Ishikawa (cell line): Measurements from ENCODE around the gene SLC35E1.

Experiments used
- CEBPB ChIP-seq: IDR thresholded peaks from 2 replicates; pipeline ENCODE4 v1.6.1; 2012
- CREB1 ChIP-seq: IDR thresholded peaks from 2 replicates; pipeline ENCODE4 v1.6.1; 2012; ENCODE audit warnings: low read depth
- EGR1 ChIP-seq: IDR thresholded peaks from 2 replicates; pipeline ENCODE4 v1.6.1; 2012
- EP300 ChIP-seq: IDR thresholded peaks from 2 replicates; pipeline ENCODE4 v1.6.1; 2012; ENCODE audit warnings: borderline replicate concordance
- FOXM1 ChIP-seq: IDR thresholded peaks from 2 replicates; pipeline ENCODE4 v1.6.1; 2012; ENCODE audit warnings: low read depth, borderline replicate concordance
- NFIC ChIP-seq: IDR thresholded peaks from 2 replicates; pipeline ENCODE4 v1.6.1; 2012
- RAD21 ChIP-seq: IDR thresholded peaks from 2 replicates; pipeline ENCODE4 v1.6.1; 2012; ENCODE audit warnings: low read depth
- REST ChIP-seq: IDR thresholded peaks from 2 replicates; pipeline ENCODE4 v1.6.1; 2012; ENCODE audit warnings: low read depth, mild to moderate bottlenecking
- TAF1 ChIP-seq: IDR thresholded peaks from 2 replicates; pipeline ENCODE4 v1.6.1; 2012; ENCODE audit warnings: low read depth, mild to moderate bottlenecking
- TCF12 ChIP-seq: IDR thresholded peaks from 2 replicates; pipeline ENCODE4 v1.6.1; 2012; ENCODE audit warnings: low read depth
- TEAD4 ChIP-seq: IDR thresholded peaks from 2 replicates; pipeline ENCODE4 v1.6.1; 2012
- YY1 ChIP-seq: IDR thresholded peaks from 2 replicates; pipeline ENCODE4 v1.6.1; 2012; ENCODE audit warnings: low read depth
- ZBTB7A ChIP-seq: IDR thresholded peaks from 2 replicates; pipeline ENCODE4 v1.6.1; 2012; ENCODE audit warnings: low read depth
- TF ChIP-seq, protein P1 (sequence below): IDR thresholded peaks from 2 replicates; pipeline ENCODE4 v1.6.1; 2012
- TF ChIP-seq, protein P2 (sequence below): IDR thresholded peaks from 2 replicates; pipeline ENCODE4 v1.6.1; 2012

The SLC35E1 gene

DNA sequence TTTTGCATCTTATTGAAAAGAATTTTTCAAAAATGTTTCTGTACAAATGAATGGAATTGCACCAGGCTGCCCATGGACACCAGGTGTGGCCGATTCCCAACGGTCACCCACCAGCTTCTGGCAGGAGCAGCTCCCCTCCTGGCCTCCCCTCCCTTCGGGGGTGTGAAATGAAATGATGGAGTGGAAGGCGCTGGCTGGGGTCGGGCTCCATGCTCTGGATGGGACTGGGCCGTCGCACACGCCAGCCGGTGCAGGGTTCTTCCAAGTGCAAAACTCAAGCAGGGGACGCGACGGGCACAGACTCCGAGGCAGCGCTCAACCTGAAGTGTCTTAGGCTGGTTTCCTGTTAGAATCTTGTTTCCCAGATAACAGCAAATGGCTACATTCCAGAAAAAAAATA is 54.2 kb downstream of the SLC35E1 start:
- TF ChIP-seq CREB1 (no peak), EP300 (no peak), NFIC (no peak), RAD21 (no peak), TCF12 (no peak), EGR1 (no peak), ZBTB7A (no peak), CEBPB (no peak), FOXM1 (no peak), TEAD4 (no peak), TAF1 (no peak), REST (no peak), YY1 (no peak)
- TF ChIP-seq, protein P1, sequence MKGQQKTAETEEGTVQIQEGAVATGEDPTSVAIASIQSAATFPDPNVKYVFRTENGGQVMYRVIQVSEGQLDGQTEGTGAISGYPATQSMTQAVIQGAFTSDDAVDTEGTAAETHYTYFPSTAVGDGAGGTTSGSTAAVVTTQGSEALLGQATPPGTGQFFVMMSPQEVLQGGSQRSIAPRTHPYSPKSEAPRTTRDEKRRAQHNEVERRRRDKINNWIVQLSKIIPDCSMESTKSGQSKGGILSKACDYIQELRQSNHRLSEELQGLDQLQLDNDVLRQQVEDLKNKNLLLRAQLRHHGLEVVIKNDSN: no peak
- TF ChIP-seq, protein P2, sequence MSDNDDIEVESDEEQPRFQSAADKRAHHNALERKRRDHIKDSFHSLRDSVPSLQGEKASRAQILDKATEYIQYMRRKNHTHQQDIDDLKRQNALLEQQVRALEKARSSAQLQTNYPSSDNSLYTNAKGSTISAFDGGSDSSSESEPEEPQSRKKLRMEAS: no peak

DNA sequence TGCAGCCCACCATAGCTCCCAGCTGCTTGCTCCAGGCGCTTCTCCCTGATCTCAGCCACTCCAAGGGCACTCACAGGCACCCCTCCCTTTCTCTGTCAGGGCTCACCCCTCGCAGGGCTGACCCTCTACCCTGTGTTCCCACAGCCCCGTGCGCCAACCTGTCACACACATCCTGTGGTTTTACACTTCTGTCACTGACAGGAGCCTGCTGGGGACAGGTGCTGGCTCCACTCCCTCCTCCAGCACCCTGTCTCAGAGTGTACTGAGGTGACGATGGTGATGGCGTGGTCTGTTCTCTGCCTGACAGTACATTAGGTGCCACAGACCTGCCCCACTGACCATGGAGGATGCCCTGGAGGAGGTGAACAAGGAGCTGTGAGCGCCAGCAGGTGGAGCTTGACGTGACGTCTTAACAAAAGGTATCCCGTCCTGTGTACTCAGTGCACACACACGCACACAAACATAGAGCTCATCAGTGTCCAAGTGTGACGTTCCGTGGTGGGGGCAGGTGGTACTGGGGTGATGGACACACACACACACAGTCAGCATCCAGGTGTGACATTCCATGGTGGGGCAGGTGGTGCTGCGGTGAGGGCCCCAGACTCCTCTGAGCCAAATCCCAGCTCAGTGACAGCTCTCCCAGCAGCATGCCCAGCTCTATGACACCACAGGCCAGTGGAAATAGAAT is 55.1 kb downstream of the SLC35E1 start:
- TF ChIP-seq CEBPB (no peak), TEAD4 (no peak), CREB1 (no peak), RAD21 (no peak), FOXM1 (no peak), EP300 (no peak), YY1 (no peak)
- TF ChIP-seq, protein P1: no peak

- TF ChIP-seq ZBTB7A: no peak
- TF ChIP-seq TAF1: no peak
- TF ChIP-seq CEBPB: no peak
Observed at GRCh38 chr19:16516381-16516780, 55.8 kb downstream of the SLC35E1 start.

- TF ChIP-seq RAD21 (peak; percentile 15; the same call in 1 of the 2 replicates), CREB1 (no peak)
Observed at GRCh38 chr19:16514383-16515019, 57.7 kb downstream of the SLC35E1 start.

DNA sequence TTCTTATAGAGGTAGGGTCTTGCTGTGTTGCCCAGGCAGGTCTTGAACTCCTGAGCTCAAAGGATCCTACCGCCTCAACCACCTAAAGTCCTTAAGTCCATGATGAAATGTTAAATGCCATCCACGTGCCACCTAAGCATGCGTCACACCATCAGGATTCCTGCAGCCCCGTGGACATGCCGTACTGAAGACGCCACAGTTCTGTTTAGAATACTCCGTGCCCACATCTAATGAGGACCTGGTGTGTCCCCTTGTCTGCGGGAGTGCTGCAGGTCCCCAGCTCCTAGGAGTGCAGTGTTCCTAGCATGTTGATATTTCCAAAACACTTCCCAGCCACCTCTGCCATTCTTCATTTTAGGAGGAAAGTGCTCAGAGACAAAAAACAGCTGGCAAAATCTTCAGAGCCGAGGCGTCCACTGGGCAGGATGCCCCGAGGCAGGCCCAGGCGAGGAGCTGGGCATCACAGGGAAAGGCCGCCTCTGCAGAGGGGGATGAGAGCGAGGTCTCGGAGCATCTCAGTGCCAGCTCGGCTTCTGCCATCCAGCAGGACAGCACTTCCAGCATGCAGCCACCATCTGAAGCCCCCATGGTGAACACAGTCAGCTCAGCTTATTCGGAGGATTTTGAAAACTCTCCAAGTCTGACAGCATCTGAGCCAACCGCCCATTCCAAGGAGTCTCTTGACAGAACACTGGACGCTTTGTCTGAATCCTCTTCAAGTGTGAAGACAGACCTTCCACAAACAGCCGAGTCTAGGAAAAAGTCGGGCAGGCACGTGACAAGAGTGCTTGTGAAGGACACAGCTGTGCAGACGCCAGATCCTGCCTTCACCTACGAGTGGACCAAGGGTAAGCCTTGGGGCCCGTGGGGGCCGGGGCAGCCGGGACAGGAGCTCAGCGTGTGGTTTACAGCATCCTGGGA is 62.8 kb downstream of the SLC35E1 start:
- no peak for TF ChIP-seq TCF12
- TF ChIP-seq TAF1: no peak
- no peak for TF ChIP-seq CREB1
- TF ChIP-seq FOXM1: no peak
- TF ChIP-seq TEAD4: no peak
- TF ChIP-seq ZBTB7A: no peak
- TF ChIP-seq REST: no peak
- TF ChIP-seq EP300: no peak
- TF ChIP-seq RAD21: no peak
- TF ChIP-seq, protein P2: no peak
- TF ChIP-seq EGR1: no peak
- no peak for TF ChIP-seq CEBPB
- TF ChIP-seq NFIC: no peak
- no peak for TF ChIP-seq YY1
- TF ChIP-seq, protein P1: no peak
